Panc1 (cell line): ENCODE measurements around the gene TEX261.

ENCODE experiments used
- CTCF ChIP-seq: fragments of 450-650 bp; IDR thresholded peaks from 2 replicates; pipeline ENCODE4 v1.5.1; 2017; ENCODE audit warnings: mild to moderate bottlenecking
- POLR2AphosphoS5 ChIP-seq: IDR thresholded peaks from 2 replicates; pipeline ENCODE4 v1.6.1; 2012; ENCODE audit warnings: mild to moderate bottlenecking, low read depth, low read length, moderate library complexity
- REST ChIP-seq, 2 experiments: IDR thresholded peaks; 2 replicates each; pipeline ENCODE4 v1.6.1; 2011 to 2012; ENCODE audit warnings: low read depth in 2 of 2, control low read depth in 1 of 2, low read length in 1 of 2, mild to moderate bottlenecking in 1 of 2, moderate library complexity in 1 of 2; ENCODE audit not compliant: insufficient read depth in 1 of 2
- SIN3A ChIP-seq: IDR thresholded peaks from 2 replicates; pipeline ENCODE4 v1.6.1; 2012; ENCODE audit warnings: low read depth, mild to moderate bottlenecking, low read length, moderate library complexity, borderline replicate concordance; ENCODE audit not compliant: insufficient read depth

DNA sequence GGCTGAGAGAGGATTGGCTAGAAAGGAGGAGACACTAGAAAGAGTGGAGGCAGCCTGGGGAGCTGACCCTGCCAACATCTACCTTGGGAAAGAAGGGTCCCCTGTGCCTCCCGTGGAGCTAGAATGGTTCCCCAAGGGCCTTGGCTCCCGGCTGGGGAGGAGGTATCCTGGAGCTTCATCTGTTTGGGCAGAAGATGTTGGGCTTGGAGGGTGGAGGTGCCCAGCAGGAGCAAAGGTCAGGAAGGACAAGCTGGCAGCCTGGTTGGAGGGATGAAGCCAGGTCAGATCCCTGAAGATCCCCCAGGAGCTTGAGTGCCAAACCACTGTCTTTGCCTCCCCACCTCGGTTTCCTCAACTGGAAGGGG, 56.1 kb downstream of the TEX261 start:
- no peak for TF ChIP-seq CTCF
- no peak for TF ChIP-seq REST (IDR thresholded peaks at IDR 0.05; ENCODE audit: insufficient read depth in 1 of 2, low read depth in 2 of 2, low read length in 1 of 2)
- TF ChIP-seq POLR2AphosphoS5 = no peak
- TF ChIP-seq SIN3A = no peak
